Measurements from ENCODE around the gene GGN. TPM values are rescaled to one million over a fixed set of nuclear protein-coding genes. Genes with fewer than 3 reads are reported as not detected.
A peak's percentile ranks its signal among the peaks of the same experiment; 100 is the strongest.

GGN gene
- total RNA-seq, 1 donor from 2014 or later: under 0.01 TPM

- DNase-seq (ENCODE audit: low read depth) (no peak), FAIRE-seq (no peak)
- TF ChIP-seq CTCF (IDR thresholded peaks at IDR 0.05; ENCODE audit: insufficient read depth, low read length, severe bottlenecking): no peak
- H3K27me3 ChIP-seq (ENCODE audit: control insufficient read depth, insufficient read depth, low read length): no peaks in the 10 kb centered on the region
- no peak overlapping the region for H3K4me3 ChIP-seq (ENCODE audit: low read depth, low read length)
- H3K36me3 ChIP-seq (ENCODE audit: control insufficient read depth, insufficient read depth, low read length): peaks cover 12% of the 10 kb centered on the region
These were observed 17.4 kb upstream of the GGN start for GRCh38 chr19:38405276-38405675.

GRCh38 chr19:38404858-38405257 lies 17.0 kb upstream of the GGN start:
- FAIRE-seq (no peak), DNase-seq (ENCODE audit: low read depth) (no peak)
- H3K4me3 ChIP-seq (ENCODE audit: low read depth, low read length): no peak overlapping the region
- H3K27me3 ChIP-seq (ENCODE audit: control insufficient read depth, insufficient read depth, low read length): no peaks in the 10 kb centered on the region
- peaks cover 12% of the 10 kb centered on the region for H3K36me3 ChIP-seq (ENCODE audit: control insufficient read depth, insufficient read depth, low read length)
- no peak for TF ChIP-seq CTCF (IDR thresholded peaks at IDR 0.05; ENCODE audit: insufficient read depth, low read length, severe bottlenecking)

GRCh38 chr19:38402967-38403674 lies 15.3 kb upstream of the GGN start, which contains the start of gene FAM98C:
FAM98C (plus strand) TSS chr19:38403093; CDS start chr19:38403154, 61 bp downstream.
- peak; percentile 96 for TF ChIP-seq CTCF (IDR thresholded peaks at IDR 0.05; ENCODE audit: insufficient read depth, low read length, severe bottlenecking)
- peak; percentile 81 for DNase-seq (ENCODE audit: low read depth)
- no peaks in the 10 kb centered on the region for H3K27me3 ChIP-seq (ENCODE audit: control insufficient read depth, insufficient read depth, low read length)
- H3K36me3 ChIP-seq (ENCODE audit: control insufficient read depth, insufficient read depth, low read length): peaks cover 12% of the 10 kb centered on the region
- peak within 1 kb of the TSS; percentile 87 for H3K4me3 ChIP-seq (ENCODE audit: low read depth, low read length)
- no peak for FAIRE-seq

- FAIRE-seq: no peak
- Histone ChIP-seq H3K4me3 (ENCODE audit: low read depth, low read length) (peak overlapping the region; percentile 22), H3K27me3 (ENCODE audit: control insufficient read depth, insufficient read depth, low read length) (no peaks in the 10 kb centered on the region), H3K36me3 (ENCODE audit: control insufficient read depth, insufficient read depth, low read length) (peaks cover 12% of the 10 kb centered on the region)
- no peak for DNase-seq (ENCODE audit: low read depth)
- no peak for TF ChIP-seq CTCF (IDR thresholded peaks at IDR 0.05; ENCODE audit: insufficient read depth, low read length, severe bottlenecking)
These were observed 14.8 kb upstream of the GGN start for GRCh38 chr19:38402623-38402966.

- no peak for FAIRE-seq
- no peaks in the 10 kb centered on the region for H3K27me3 ChIP-seq (ENCODE audit: control insufficient read depth, insufficient read depth, low read length)
- H3K4me3 ChIP-seq (ENCODE audit: low read depth, low read length): no peak overlapping the region
- no peak for TF ChIP-seq CTCF (IDR thresholded peaks at IDR 0.05; ENCODE audit: insufficient read depth, low read length, severe bottlenecking)
- peaks cover 6% of the 10 kb centered on the region for H3K36me3 ChIP-seq (ENCODE audit: control insufficient read depth, insufficient read depth, low read length)
- DNase-seq (ENCODE audit: low read depth): peak; percentile 71
These were observed 13.3 kb upstream of the GGN start for GRCh38 chr19:38401148-38401547.

- Histone ChIP-seq H3K4me3 (ENCODE audit: low read depth, low read length) (no peak overlapping the region), H3K27me3 (ENCODE audit: control insufficient read depth, insufficient read depth, low read length) (no peaks in the 10 kb centered on the region), H3K36me3 (ENCODE audit: control insufficient read depth, insufficient read depth, low read length) (peaks cover 5% of the 10 kb centered on the region)
- DNase-seq (ENCODE audit: low read depth): no peak
- no peak for FAIRE-seq
- no peak for TF ChIP-seq CTCF (IDR thresholded peaks at IDR 0.05; ENCODE audit: insufficient read depth, low read length, severe bottlenecking)
These were observed 12.5 kb upstream of the GGN start for GRCh38 chr19:38400361-38400760.

Data from bronchial epithelial cell (primary cell).